Adrenal gland (tissue), 5 donors: Measurements from ENCODE around the gene POMZP3.
"Not testable (repeated sequence)": the region's sequence is repeated elsewhere in the genome, so short reads cannot be mapped to it uniquely, and the experiment has no call there.

Experiments
- CTCF ChIP-seq, 6 experiments: fragments of 450-650 bp in 4 of 6; fragments of 200-600 bp in 2 of 6; sonication (generic) in 1 of 6; IDR thresholded peaks; 1 replicate in 5 of 6; 2 replicates in 1 of 6; pipeline versions ENCODE4 v1.5.1 to v1.8.0; 2016 to 2021; ENCODE audit warnings: antibody characterized with exemption in 6 of 6, mild to moderate bottlenecking in 2 of 6, moderate library complexity in 1 of 6
- POLR2A ChIP-seq, 2 donors: fragments of 450-650 bp; IDR thresholded peaks; one replicate each; pipeline ENCODE4 v1.6.1; 2017; ENCODE audit warnings: antibody characterized with exemption in 2 of 2, mild to moderate bottlenecking in 2 of 2, moderate library complexity in 1 of 2
- donor health status: DM: no; HTN: no; CAD: no.

GRCh38 chr7:76588586-76588985 is 38.5 kb downstream of the POMZP3 start:
- not testable (repeated sequence) for TF ChIP-seq CTCF, POLR2A (IDR thresholded peaks at IDR 0.05)
